Keratinocyte (primary cell): ENCODE results near the gene GPR3.

Experiments used
- CTCF ChIP-seq, 3 experiments: IDR thresholded peaks in 1 of 3; conservative IDR thresholded peaks in 1 of 3; optimal IDR thresholded peaks in 1 of 3; 2 replicates in 2 of 3; 3 replicates in 1 of 3; pipeline versions ENCODE3 to v1.5.1; 2011; ENCODE audit warnings: low read length in 3 of 3, mild to moderate bottlenecking in 3 of 3, moderate library complexity in 2 of 3, control low read depth in 1 of 3, inconsistent platforms in 1 of 3; ENCODE audit not compliant: insufficient read depth in 2 of 3; ENCODE audit errors: extremely low read depth in 1 of 3
- EZH2 ChIP-seq: IDR thresholded peaks from one replicate; pipeline ENCODE4 v1.6.1; 2012; ENCODE audit warnings: inconsistent platforms, mild to moderate bottlenecking, low read length, moderate library complexity

- TF ChIP-seq CTCF (optimal IDR thresholded peaks at IDR 0.05 in 1 of 3, IDR thresholded peaks at IDR 0.05 in 1 of 3, conservative IDR thresholded peaks at IDR 0.05 in 1 of 3; ENCODE audit: extremely low read depth in 1 of 3, insufficient read depth in 2 of 3, low read length in 3 of 3), result no peak
- TF ChIP-seq EZH2, result no peak
Measured at GRCh38 chr1:27353166-27353565, 39.3 kb upstream of the GPR3 start.
